NCI-H1105 treated with DMSO at 0.1 percent for 48 hours (cell line): ENCODE results near the gene ZNF358.

ENCODE experiments used
- DNase-seq: peaks from one replicate; lab custom pipeline; 2025; lab: John Stamatoyannopoulos, UW

The ZNF358 gene

DNA sequence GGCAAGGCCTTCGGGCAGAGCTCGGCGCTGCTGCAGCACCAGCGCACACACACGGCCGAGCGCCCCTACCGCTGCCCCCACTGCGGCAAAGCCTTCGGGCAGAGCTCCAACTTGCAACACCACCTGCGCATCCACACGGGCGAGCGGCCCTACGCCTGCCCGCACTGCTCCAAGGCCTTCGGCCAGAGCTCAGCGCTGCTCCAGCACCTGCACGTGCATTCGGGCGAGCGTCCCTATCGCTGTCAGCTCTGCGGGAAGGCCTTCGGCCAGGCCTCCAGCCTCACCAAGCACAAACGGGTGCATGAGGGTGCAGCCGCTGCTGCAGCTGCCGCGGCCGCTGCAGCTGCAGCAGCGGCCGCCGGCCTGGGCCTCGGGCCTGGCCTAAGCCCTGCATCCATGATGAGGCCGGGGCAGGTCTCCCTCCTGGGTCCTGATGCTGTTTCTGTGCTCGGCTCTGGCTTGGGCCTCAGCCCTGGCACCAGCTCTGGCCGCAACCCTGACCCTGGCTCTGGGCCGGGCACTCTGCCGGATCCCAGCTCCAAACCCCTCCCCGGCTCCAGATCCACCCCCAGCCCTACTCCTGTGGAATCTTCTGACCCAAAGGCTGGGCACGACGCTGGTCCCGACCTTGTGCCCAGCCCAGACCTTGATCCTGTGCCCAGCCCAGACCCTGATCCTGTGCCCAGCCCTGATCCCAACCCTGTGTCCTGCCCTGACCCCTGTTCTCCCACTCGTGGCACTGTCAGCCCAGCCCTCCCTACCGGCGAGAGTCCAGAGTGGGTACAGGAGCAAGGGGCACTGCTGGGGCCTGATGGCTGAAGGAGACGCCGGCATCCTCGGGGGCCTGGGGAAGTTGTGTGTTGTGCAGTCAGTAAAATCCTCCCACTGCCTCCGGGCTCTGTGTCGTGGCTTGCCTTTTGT is 4.5 kb downstream of the ZNF358 start:
- DNase-seq = no peak

DNA sequence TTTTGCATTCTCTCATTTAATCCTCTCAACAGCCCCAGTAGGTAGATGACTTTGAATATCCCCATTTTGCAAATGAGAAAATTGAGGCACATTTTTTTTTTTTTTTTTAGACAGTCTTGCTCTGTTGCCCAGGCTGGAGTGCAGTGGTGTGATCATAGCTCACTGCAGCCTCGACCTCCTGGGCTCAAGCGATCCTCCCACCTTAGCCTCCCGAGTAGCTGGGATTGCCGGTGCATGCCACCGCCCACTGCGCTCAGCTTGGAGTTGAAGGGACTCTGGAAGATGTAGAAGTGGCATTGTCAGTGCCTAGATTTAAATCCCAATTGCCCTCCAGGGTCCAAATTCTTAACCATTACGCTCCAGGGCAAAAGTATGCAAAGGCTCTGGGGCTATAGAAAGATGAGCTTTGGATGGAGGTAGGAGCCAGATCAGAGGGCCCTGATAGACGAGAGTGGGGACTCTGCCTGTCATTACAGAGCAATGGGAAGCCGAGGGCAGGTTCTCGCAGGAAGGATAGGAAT is 5.7 kb downstream of the ZNF358 start:
- DNase-seq = no peak

DNA sequence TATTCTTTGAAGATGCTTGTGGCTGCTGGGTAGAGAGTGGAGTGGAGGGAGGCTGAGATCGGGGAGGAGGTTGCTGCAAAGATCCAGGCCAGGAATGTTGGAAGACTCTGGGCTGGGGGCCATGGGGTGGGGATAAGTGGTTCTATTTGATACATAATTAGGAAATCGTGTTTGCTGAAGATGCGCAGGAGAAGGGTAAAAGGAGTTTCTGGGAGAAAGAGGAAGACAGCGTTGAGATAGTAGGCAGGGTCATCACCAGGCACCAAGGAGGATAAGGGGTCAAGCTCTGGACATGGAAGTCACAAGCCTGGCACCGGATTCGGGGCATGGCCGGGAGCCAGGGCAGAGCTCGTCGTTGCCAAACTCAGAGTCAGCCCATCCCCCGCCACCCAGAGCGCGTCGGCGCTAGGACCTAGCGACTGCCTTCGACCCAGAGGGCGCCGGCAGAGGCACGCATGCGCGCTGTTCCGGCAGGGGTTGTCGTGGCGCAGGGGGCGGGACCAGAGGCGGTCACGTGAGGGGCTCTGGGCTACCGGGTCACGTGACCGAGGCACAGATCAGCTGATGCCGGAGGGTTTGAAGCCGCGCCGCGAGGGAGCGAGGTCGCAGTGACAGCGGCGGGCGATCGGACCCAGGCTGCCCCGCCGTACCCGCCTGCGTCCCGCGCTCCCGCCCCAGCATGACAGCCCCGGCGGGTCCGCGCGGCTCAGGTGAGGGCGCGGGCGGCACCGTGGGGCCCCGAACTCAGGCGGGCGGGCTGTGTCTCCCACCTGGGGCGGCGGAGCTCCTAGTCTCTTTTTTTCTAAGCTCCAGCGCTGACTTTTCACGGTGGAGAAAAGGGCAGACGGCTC is 6.4 kb downstream of the ZNF358 start, which contains the start of gene MCOLN1:
Gene MCOLN1 (plus strand): TSS at position 553 of the 851 bp plus-strand sequence. CDS start 127 bp downstream, at position 680.
- peak; percentile 96 for DNase-seq

DNA sequence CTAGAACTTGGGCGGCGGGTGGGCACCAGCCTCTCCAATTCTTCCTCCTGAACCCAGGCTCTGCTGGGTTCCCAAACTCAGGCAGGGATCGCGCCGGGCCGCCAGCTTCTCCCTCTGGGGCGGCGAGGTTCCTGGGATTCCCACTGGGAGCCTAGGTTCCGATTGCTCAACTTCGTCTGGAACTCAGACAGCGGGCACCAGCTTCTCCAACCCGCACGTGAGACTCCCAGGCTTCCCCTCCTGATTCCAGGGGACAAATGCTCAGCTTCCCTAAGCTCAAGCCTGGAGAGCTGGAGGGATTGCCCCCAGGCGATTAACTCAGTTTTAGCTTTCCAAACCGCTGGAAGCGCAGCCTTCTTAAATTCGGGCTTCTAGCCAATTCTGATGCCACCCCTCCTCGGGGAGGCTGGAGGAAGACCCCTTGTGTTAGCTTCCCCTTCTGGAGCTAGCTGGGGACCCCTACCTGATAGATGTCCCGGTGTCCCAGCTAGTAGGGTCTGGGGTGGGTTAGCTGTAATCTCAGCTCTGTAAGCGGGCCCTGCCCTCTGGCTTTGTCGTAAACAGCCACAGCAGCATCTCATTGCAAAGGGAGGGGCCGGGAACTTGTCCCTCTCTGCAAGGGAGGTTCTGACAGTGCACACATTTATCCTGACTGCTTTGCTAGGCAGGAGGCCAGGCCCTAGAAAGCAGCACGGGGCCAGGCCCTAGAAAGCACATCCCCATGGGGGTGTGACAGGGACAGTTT is 7.2 kb downstream of the ZNF358 start:
- no peak for DNase-seq

DNA sequence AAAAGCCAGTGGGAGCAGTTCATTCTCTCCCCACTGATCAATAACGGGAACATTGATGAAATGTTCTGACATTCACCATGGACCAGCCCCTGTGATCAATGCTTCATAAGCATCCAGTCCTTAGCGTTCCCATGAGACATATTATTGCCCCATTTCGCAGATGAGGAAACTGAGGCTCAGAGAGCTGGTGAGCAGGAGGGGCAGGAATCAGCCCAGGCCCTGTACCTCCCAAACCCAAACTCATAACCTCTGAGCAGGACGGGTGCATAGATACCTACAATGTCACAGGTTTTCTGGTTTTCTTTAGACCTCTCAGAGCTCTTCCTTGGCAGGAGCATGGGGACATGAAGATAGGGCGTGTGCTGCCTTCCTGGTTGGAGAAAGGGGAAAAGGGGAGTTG is 8.6 kb downstream of the ZNF358 start:
- DNase-seq = no peak

DNA sequence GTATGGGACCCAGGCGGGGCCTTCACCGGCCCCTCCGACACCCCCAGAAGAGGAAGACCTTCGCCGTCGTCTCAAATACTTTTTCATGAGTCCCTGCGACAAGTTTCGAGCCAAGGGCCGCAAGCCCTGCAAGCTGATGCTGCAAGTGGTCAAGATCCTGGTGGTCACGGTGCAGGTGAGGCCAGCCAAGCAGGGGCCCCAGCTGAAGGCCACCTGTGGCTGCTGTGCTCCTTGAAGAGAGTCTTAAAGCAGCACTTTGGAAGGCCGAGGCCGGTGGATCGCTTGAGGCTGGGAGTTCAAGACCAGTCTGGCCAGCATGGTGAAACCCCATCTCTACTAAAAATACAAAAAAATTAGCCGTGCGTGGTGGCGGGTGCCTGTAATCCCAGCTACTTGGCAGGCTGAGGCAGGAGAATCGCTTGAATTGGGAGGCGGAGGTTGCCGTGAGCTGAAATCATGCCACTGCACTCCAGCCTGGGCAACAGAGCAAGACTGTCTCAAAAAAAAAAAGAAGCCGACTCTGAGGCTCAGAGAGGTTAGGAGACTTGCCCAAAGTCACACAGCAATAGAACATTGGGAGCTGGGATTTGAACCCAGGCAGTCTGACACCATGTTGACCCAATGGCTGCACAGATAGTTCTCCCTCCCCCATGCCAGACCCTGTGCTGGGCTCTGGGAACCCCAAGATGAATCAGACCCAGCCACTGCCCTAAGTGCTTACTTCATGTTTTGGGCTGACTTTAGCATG is 9.3 kb downstream of the ZNF358 start:
- no peak for DNase-seq

DNA sequence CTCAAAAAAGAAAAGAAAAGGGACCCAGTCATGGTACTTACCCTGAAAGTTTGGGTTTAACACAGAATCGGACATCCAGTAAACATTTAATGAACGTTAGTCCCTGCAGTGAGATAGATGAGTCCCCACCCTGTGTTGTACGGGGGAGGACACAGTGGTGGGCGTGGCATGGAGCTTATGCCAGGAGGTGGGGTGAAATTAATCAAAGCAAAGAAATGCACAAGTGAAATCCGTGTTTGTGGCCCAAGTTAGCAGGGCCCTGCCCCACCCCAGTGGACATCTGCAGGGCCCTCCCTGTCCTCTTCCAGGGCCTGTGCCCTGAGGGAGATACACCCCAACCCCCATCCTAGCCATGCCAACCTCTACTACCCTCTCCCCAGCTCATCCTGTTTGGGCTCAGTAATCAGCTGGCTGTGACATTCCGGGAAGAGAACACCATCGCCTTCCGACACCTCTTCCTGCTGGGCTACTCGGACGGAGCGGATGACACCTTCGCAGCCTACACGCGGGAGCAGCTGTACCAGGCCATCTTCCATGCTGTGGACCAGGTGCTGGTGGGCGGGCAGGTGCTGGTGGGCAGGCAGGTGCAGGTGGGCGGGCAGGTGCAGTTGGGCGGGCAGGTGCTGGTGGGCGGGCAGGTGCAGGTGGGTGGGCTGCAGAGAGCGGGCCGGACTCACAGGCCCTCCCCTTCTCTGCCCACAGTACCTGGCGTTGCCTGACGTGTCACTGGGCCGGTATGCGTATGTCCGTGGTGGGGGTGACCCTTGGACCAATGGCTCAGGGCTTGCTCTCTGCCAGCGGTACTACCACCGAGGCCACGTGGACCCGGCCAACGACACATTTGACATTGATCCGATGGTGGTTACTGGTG is 10.4 kb downstream of the ZNF358 start:
- no peak for DNase-seq

DNA sequence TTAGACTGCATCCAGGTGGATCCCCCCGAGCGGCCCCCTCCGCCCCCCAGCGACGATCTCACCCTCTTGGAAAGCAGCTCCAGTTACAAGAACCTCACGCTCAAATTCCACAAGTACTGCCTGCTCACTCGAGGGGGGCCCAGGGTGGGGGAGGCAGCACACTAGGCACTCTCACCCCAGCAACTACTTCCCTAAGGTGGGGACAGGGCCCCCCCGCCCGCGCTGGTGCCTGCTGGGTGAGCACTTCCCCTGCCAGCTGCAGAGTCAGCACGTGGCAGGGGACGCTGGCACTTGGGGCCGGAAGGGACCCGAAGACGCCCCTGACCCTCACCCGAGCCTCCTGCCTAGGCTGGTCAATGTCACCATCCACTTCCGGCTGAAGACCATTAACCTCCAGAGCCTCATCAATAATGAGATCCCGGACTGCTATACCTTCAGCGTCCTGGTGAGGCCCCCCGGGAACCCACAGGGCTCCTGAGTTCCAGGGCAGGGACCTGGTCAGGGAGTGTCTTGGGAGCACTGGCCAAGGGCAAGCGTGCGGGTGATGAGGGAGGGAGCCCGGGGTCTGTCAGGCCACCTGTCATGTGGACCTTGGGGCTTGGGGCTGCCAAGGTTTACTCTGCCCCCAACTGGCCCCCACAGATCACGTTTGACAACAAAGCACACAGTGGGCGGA is 11.8 kb downstream of the ZNF358 start:
- DNase-seq = no peak

DNA sequence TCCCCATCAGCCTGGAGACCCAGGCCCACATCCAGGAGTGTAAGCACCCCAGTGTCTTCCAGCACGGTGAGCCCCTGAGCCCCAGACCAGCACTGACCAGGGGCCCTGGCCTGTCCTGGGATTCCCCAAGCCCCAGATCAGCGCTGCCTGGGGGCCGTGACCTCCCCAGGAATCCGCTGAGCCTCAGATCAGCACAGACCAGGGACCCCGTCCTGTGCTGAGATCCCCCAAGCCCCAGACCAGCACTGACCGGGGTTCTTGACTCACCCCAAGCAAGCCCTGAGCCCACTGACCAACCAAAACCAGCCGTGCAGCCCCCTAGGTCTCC is 12.3 kb downstream of the ZNF358 start:
- no peak for DNase-seq

DNA sequence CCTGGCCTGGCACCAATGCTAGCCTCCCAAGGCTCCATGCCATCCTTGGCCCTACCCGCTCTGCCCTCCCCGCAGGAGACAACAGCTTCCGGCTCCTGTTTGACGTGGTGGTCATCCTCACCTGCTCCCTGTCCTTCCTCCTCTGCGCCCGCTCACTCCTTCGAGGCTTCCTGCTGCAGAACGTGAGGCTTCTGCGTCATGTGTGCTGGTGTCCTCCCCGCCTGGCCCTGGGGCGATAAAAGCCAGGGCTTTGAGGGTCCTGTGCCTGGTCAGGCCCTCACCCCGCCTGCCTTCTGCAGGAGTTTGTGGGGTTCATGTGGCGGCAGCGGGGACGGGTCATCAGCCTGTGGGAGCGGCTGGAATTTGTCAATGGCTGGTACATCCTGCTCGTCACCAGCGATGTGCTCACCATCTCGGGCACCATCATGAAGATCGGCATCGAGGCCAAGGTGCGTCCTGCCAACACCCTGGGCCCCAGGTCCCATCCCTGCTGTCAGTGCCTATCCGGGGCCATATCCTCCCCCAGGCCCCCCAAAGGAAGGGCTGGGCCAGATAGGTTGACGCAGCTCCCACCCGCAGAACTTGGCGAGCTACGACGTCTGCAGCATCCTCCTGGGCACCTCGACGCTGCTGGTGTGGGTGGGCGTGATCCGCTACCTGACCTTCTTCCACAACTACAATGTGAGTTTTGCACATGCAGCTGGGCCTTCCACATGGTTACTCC is 12.8 kb downstream of the ZNF358 start:
- no peak for DNase-seq

DNA sequence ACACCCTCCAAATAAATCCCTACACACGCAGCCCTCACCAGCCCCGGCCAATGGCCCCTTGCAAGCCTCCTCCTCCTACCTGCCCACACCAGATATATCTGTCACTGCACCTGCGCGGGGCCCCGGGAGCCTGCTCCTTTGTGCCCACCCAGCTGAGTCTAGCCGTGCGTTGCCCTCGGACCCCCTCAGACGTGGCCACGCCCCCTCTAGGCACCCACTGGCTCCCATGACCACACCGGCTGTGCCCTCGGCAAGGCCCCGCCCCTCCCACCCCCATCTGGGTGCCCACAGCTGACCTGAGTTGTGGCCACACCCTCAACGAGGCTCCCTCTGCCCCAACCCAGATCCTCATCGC is 13.3 kb downstream of the ZNF358 start:
- no peak for DNase-seq

DNA sequence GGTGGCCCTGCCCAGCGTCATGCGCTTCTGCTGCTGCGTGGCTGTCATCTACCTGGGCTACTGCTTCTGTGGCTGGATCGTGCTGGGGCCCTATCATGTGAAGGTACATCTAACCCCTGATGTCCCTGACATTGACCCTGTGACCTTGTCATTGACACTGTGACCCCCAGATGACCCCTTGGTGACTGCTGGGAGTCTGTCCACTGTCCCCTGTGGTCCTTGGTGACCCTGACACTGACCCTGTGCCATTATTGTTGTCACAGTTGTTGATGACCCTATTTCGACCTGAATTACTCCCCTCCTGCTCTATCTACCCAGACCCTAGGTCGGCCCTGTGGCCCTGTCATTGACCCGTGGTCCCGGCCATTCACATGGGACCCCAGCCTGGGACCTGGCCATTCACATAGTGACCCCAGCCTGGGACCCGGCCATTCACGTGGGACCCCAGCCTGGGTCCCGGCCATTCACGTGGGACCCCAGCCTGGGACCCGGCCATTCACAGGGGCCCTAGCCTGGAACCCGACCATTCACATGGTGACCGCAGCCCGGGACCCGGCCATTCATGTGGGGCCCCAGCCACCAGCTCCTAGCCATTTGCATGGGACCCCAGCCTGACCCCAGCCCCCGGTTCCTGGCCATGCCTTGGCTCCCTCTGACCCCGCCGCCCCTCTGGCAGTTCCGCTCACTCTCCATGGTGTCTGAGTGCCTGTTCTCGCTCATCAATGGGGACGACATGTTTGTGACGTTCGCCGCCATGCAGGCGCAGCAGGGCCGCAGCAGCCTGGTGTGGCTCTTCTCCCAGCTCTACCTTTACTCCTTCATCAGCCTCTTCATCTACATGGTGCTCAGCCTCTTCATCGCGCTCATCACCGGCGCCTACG is 13.9 kb downstream of the ZNF358 start:
- DNase-seq = no peak

DNA sequence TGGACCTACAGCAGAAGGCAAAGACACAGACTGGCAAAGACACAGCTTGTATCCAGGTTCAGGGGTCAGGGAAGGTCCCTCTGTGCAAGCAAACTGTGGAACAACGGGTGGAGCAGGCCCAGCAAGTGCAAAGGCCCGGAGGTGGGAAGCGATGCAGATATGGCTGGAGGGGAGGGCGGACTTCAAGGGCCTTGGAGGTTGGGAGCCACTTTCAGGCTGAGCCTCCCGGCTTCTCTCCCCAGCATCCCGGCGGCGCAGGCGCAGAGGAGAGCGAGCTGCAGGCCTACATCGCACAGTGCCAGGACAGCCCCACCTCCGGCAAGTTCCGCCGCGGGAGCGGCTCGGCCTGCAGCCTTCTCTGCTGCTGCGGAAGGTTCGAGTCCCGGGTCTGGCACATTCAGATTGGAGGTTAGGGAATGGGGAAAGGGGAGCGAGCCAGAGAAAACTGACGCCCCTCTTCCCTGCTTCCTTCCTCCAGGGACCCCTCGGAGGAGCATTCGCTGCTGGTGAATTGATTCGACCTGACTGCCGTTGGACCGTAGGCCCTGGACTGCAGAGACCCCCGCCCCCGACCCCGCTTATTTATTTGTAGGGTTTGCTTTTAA is 17.5 kb downstream of the ZNF358 start:
- peak; percentile 72 for DNase-seq

DNA sequence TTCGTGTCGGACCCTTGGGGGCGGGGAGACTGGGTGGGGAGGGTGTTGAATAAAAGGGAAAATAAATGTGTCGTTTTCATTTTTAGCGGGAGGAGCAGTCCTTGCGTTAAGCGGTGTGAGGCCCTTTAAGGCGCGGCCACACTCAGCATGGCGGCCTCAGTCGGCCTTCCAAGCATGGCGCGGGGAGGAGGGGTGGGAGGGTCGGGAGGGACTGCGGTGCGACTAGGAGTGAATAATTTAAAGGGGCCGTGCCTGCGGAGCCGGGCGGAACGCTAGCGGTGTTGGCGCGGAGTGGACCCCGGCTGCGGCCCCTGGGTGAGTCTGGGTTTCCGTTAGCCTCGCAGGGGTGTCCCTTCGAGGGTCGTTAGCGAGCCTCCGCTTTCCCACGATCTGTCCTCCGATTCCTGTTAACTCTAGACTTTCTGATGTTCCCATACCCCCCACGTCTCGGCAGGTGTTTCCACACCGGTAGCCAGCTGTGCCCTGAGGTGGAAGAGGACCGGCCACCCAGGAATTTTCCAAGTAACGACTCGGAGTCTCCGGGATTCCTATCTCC is 18.1 kb downstream of the ZNF358 start:
- peak; percentile 80 for DNase-seq

DNA sequence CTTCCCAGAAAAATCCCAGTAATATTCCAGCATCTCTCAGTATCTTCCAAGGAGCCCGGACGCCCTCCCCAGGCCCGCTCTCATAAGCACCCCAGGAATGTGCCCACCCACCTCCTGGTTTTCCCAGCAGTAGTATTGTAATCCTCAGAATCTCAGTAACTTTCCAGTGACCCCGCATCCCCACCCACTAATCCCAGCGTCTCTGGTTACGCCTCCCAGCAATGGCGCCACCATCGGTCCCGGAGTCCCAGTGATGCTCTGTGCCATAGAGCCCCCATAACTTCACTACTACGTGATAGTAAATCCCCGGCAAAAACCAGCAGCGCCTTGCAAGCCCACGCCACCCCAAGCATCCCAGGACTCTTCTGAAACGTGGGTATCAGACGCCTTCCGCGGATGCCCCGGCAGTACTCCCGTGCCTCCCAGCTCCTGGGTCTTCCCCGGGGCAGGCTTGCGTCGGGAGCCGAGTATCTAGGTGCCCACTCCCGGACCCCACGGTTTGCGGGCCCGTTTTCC is 18.7 kb downstream of the ZNF358 start:
- DNase-seq = peak; percentile 32

DNA sequence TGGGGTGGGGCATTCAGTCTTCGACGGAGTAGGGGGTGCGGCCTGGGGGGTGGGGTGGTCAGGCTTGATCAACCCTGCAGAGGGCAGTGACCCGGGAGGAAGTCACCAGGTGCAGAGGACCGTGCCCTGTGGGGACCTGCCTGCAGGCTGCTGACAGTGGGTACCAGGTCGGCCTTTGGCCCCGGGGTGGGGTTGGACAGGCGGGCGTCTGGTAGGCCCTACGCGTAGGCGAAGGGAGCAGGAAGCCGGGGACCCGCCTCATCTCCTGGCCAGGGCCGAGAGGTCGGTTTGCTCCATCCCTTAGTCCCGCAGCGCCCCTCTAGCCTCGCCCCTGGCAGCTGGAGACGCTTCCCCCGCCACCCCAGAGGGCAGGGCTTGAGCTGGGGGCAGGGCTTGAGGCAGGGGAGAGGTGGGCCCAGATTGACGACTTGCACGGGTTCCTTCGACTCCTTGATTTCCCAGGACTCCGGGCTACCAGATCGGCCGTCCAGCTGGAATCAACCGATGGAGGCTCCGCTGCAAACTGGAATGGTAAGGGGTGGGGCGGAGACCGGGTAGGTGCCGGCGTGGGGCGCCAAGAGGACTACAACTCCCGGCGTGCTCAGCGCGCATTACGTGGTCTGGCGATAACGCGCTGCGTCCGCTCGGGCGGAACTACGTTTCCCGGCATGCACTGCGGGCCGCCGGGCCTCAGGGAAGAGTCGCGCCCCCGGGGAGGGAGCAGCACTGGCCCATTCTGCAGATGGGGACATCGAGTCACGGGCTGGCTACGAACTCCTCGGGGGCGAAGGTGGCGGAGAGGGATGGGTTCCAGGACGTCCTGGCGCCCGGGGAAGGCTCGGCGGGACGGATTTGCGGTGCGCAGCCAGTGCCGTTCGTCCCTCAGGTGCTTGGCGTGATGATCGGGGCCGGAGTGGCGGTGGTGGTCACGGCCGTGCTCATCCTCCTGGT is 19.4 kb downstream of the ZNF358 start, which contains the start of gene PNPLA6:
Gene PNPLA6 (plus strand): TSS at position 671 of the 951 bp plus-strand sequence. CDS start 72 bp downstream, at position 743.
- DNase-seq = peak; percentile 87
